B cell (primary cell): Measurements from ENCODE around the gene HMGCL. TPM values are rescaled to one million over a fixed set of nuclear protein-coding genes. Genes with fewer than 3 reads are reported as not detected.
"Not testable (repeated sequence)": the region's sequence is repeated elsewhere in the genome, so short reads cannot be mapped to it uniquely, and the experiment has no call there.

ENCODE experiments used
- ATAC-seq: fragments of 200-7000 bp; cut with Tn5 transposase; one replicate; pipeline ENCODE4 v1.10.0; 2021; ENCODE audit warnings: low read depth, mild to moderate bottlenecking, moderate number of reproducible peaks, moderate library complexity
- CTCF ChIA-PET: fragments of 350-600 bp; sonication (Branson Sonifier 250); formaldehyde crosslinking; loops from one replicate; lab custom pipeline; 2021; ENCODE audit warnings: antibody characterized with exemption, inconsistent platforms; lab: Charles Lee
- POLR2A ChIA-PET: fragments of 350-600 bp; sonication (Branson Sonifier 250); formaldehyde crosslinking; loops from one replicate; lab custom pipeline; 2021; ENCODE audit warnings: antibody characterized with exemption; lab: Charles Lee
- DNase-seq: peaks from one replicate; pipeline ENCODE4 v3.0.0; 2013
- H2AFZ ChIP-seq: 2 replicates; pipeline ENCODE4 v1.6.1; 2012; ENCODE audit warnings: mild to moderate bottlenecking, low read depth, low read length; ENCODE audit not compliant: insufficient read depth, poor library complexity, severe bottlenecking
- H3K27ac ChIP-seq, 2 donors: 1 replicate in 1 of 2; 2 replicates in 1 of 2; pipeline ENCODE4 v1.5.1; 2012 to 2013; ENCODE audit warnings: low read length in 2 of 2, mild to moderate bottlenecking in 2 of 2, moderate library complexity in 1 of 2
- H3K27me3 ChIP-seq, 4 experiments: fragments of 200-600 bp in 1 of 4; sonication (generic) in 1 of 4; replicated peaks in 1 of 4; 1 replicate in 2 of 4; 2 replicates in 2 of 4; pipeline versions ENCODE4 v1.6.1 to v1.7.0; 2013 to 2016; ENCODE audit warnings: low read length in 3 of 4, mild to moderate bottlenecking in 2 of 4, mixed read lengths in 1 of 4, moderate library complexity in 1 of 4; ENCODE audit not compliant: insufficient read depth in 4 of 4, control insufficient read depth in 3 of 4; ENCODE audit errors: control extremely low read depth in 1 of 4
- H3K36me3 ChIP-seq, 2 experiments: replicated peaks in 1 of 2; 1 replicate in 1 of 2; 2 replicates in 1 of 2; pipeline versions ENCODE4 v1.6.1 to v1.7.1; 2013; ENCODE audit warnings: low read length in 1 of 2; ENCODE audit not compliant: insufficient read depth in 2 of 2, control insufficient read depth in 1 of 2; ENCODE audit errors: control extremely low read depth in 1 of 2, extremely low read depth in 1 of 2
- H3K4me1 ChIP-seq, 2 donors: fragments of 200-600 bp in 1 of 2; sonication (generic) in 1 of 2; 1 replicate in 1 of 2; 2 replicates in 1 of 2; pipeline versions ENCODE4 v1.5.1 to v1.6.1; 2013 to 2017; ENCODE audit warnings: low read length in 2 of 2; ENCODE audit not compliant: control insufficient read depth in 2 of 2, insufficient read depth in 2 of 2
- H3K4me2 ChIP-seq: replicated peaks from 2 replicates; pipeline ENCODE3; 2012; ENCODE audit warnings: mild to moderate bottlenecking, low read depth, low read length; ENCODE audit not compliant: poor library complexity, severe bottlenecking
- H3K4me3 ChIP-seq, 5 experiments: fragments of 200-600 bp in 1 of 5; sonication (generic) in 1 of 5; 1 replicate in 3 of 5; 2 replicates in 2 of 5; pipeline versions ENCODE4 v1.5.1 to v1.7.0; 2011 to 2016; ENCODE audit warnings: low read length in 4 of 5, mild to moderate bottlenecking in 4 of 5, low read depth in 2 of 5, control low read depth in 1 of 5, moderate library complexity in 1 of 5; ENCODE audit not compliant: insufficient read depth in 1 of 5; ENCODE audit errors: control extremely low read depth in 1 of 5, extremely low read depth in 1 of 5
- H3K79me2 ChIP-seq: fragments of 200-600 bp; sonication (generic); one replicate; pipeline ENCODE4 v1.6.0; 2016; ENCODE audit warnings: low read length; ENCODE audit not compliant: control insufficient read depth, insufficient read depth
- H3K9ac ChIP-seq: fragments of 200-600 bp; sonication (generic); 2 replicates; pipeline ENCODE4 v1.6.1; 2017; ENCODE audit warnings: mild to moderate bottlenecking, low read length, moderate library complexity
- H3K9me3 ChIP-seq, 3 donors: one replicate each; pipeline versions ENCODE4 v1.6.1 to v1.7.1; 2013; ENCODE audit warnings: low read length in 2 of 3; ENCODE audit not compliant: control insufficient read depth in 2 of 3, insufficient read depth in 1 of 3; ENCODE audit errors: control extremely low read depth in 1 of 3
- H4K20me1 ChIP-seq: 2 replicates; pipeline ENCODE4 v1.6.0; 2012; ENCODE audit warnings: mild to moderate bottlenecking, low read length; ENCODE audit not compliant: insufficient read depth, control insufficient read depth, poor library complexity, severe bottlenecking
- H3K27ac Mint-ChIP-seq: one replicate; pipeline ENCODE4 v1.8.0; 2021; ENCODE audit warnings: mixed read lengths
- H3K27me3 Mint-ChIP-seq: one replicate; pipeline ENCODE4 v1.8.0; 2021; ENCODE audit warnings: mixed read lengths
- H3K4me1 Mint-ChIP-seq: one replicate; pipeline ENCODE4 v1.8.0; 2021; ENCODE audit warnings: mixed read lengths
- H3K4me3 Mint-ChIP-seq: one replicate; pipeline ENCODE4 v1.8.0; 2021; ENCODE audit warnings: mixed read lengths
- H3K9me3 Mint-ChIP-seq: one replicate; pipeline ENCODE4 v1.8.0; 2022; ENCODE audit warnings: mixed read lengths; ENCODE audit not compliant: insufficient read depth
- EZH2 ChIP-seq: IDR thresholded peaks from 2 replicates; pipeline ENCODE4 v1.6.1; 2012; ENCODE audit warnings: borderline replicate concordance, low read depth, mild to moderate bottlenecking, moderate library complexity, low read length; ENCODE audit not compliant: insufficient read depth, poor library complexity, severe bottlenecking
- WGBS: methylation state at CpG from one replicate; pipeline ENCODE4 v1.1.5; 2013; ENCODE audit warnings: missing lambda C conversion rate; ENCODE audit not compliant: insufficient coverage; 5-methylcytosine and 5-hydroxymethylcytosine counted together
- intact Hi-C: fragments of 100-400 bp; cut with micrococcal nuclease; formaldehyde crosslinking; loops from one replicate; pipeline ENCODE4 v1.10.0; 2022
- polyA plus RNA-seq: library from polyadenylated mRNA; depleted of rRNA; stranded (reverse); fragments of >200 nt; gene quantifications from 2 replicates; pipeline ENCODE4 v1.2.3, GENCODE V29; 2012
- total RNA-seq, 2 donors: library from RNA; stranded (reverse); fragments of 120-200 nt in 1 of 2; gene quantifications; 1 replicate in 1 of 2; 2 replicates in 1 of 2; pipeline versions ENCODE4 v1.2.3 to v1.2.4, GENCODE V29; 2013 to 2022
- TF ChIP-seq, protein P1 (sequence below): fragments of 200-600 bp; IDR thresholded peaks from one replicate; pipeline ENCODE4 v1.8.0; 2022; ENCODE audit warnings: antibody characterized with exemption, mild to moderate bottlenecking

HMGCL gene
- total and polyA plus RNA-seq, 2 donors (not counting 1 experiment from before 2014, with no cell fraction given): 18.5 to 35.9 TPM

- intact Hi-C loops: no loop called here
- Histone ChIP-seq H3K4me3 (no peak overlapping the region), H3K4me1 (peaks cover 8 to 9% of the 10 kb centered on the region in 2 donors), H3K79me2 (peaks cover 30% of the 10 kb centered on the region), H4K20me1 (peaks cover 9% of the 10 kb centered on the region), H3K27me3 (no peaks in the 10 kb centered on the region), H2AFZ (no peak overlapping the region), H3K9me3 (no peaks in the 10 kb centered on the region), H3K36me3 (peaks cover 0 to 42% of the 10 kb centered on the region in 2 experiments), H3K27ac (no peak overlapping the region), H3K9ac (no peak overlapping the region), H3K4me2 (no peak overlapping the region)
- ATAC-seq (no peak), DNase-seq (no peak)
- TF ChIP-seq, protein P1, sequence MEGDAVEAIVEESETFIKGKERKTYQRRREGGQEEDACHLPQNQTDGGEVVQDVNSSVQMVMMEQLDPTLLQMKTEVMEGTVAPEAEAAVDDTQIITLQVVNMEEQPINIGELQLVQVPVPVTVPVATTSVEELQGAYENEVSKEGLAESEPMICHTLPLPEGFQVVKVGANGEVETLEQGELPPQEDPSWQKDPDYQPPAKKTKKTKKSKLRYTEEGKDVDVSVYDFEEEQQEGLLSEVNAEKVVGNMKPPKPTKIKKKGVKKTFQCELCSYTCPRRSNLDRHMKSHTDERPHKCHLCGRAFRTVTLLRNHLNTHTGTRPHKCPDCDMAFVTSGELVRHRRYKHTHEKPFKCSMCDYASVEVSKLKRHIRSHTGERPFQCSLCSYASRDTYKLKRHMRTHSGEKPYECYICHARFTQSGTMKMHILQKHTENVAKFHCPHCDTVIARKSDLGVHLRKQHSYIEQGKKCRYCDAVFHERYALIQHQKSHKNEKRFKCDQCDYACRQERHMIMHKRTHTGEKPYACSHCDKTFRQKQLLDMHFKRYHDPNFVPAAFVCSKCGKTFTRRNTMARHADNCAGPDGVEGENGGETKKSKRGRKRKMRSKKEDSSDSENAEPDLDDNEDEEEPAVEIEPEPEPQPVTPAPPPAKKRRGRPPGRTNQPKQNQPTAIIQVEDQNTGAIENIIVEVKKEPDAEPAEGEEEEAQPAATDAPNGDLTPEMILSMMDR: no peak
- no peak for TF ChIP-seq EZH2
- H3K4me3 Mint-ChIP-seq: no peak overlapping the region
- ChIA-PET CTCF (interaction anchor here (0.7 to 1.7 kb wide), 2 partner anchors 52 to 91 kb away, joined by 3 to 10 read pairs; no protein-coding TSS in a partner anchor), POLR2A (no interaction called here)
- H3K4me1 Mint-ChIP-seq: peaks cover 20% of the 10 kb centered on the region
- H3K27me3 Mint-ChIP-seq: no peaks in the 10 kb centered on the region
- WGBS: no CpG with 5 or more reads among the region's 3 CpGs
- no peak overlapping the region for H3K27ac Mint-ChIP-seq
- no peaks in the 10 kb centered on the region for H3K9me3 Mint-ChIP-seq
These were observed 37.4 kb upstream of the HMGCL start for GRCh38 chr1:23862640-23863039.

GRCh38 chr1:23854568-23854967 lies 29.3 kb upstream of the HMGCL start:
- Mint-ChIP-seq H3K4me3 (no peak overlapping the region), H3K27ac (no peak overlapping the region), H3K27me3 (no peaks in the 10 kb centered on the region), H3K9me3 (no peaks in the 10 kb centered on the region), H3K4me1 (no peaks in the 10 kb centered on the region)
- TF ChIP-seq EZH2: no peak
- TF ChIP-seq, protein P1: no peak
- H3K4me3 ChIP-seq: no peak overlapping the region
- no peaks in the 10 kb centered on the region for H3K27me3 ChIP-seq
- no peak overlapping the region for H3K4me2 ChIP-seq
- intact Hi-C loops: loop anchor here (1.0 kb wide), 1 partner anchor 43 kb away; no protein-coding TSS in a partner anchor
- peaks cover 2 to 20% of the 10 kb centered on the region in 2 experiments for H3K36me3 ChIP-seq
- POLR2A ChIA-PET: no interaction called here
- no peak overlapping the region for H3K9ac ChIP-seq
- H3K79me2 ChIP-seq: peaks cover 2% of the 10 kb centered on the region
- H2AFZ ChIP-seq: no peak overlapping the region
- H3K27ac ChIP-seq: no peak overlapping the region
- no peaks in the 10 kb centered on the region for H3K9me3 ChIP-seq
- H4K20me1 ChIP-seq: no peaks in the 10 kb centered on the region
- H3K4me1 ChIP-seq: no peaks in the 10 kb centered on the region
- ATAC-seq (no peak), DNase-seq (no peak)
- WGBS: no CpG with 5 or more reads among the region's 2 CpGs
- CTCF ChIA-PET: interaction anchor here (1.3 to 2.2 kb wide), 4 partner anchors 43 to 83 kb away, joined by 3 to 7 read pairs (median 4); no protein-coding TSS in a partner anchor

- H3K36me3 ChIP-seq: peaks cover 2 to 17% of the 10 kb centered on the region in 2 experiments
- H3K27me3 ChIP-seq, H3K27ac Mint-ChIP-seq, H3K79me2 ChIP-seq, H3K27me3 Mint-ChIP-seq, H4K20me1 ChIP-seq, H3K9me3 ChIP-seq, H3K4me1 Mint-ChIP-seq, H3K4me2 ChIP-seq, H3K27ac ChIP-seq, H2AFZ ChIP-seq, ATAC-seq, DNase-seq, H3K9me3 Mint-ChIP-seq, intact Hi-C loops, POLR2A ChIA-PET, H3K9ac ChIP-seq, H3K4me3 ChIP-seq, H3K4me3 Mint-ChIP-seq, CTCF ChIA-PET, H3K4me1 ChIP-seq: not testable (repeated sequence)
- WGBS: 100% methylated on average over 6 of the region's 34 CpGs
These were observed 27.9 kb upstream of the HMGCL start for GRCh38 chr1:23853124-23853523.
